Measurements from ENCODE around the gene GGN. TPM values are rescaled to one million over a fixed set of nuclear protein-coding genes. Genes with fewer than 3 reads are reported as not detected.

The GGN gene
- total RNA-seq, 1 donor = 0.36 TPM

DNA sequence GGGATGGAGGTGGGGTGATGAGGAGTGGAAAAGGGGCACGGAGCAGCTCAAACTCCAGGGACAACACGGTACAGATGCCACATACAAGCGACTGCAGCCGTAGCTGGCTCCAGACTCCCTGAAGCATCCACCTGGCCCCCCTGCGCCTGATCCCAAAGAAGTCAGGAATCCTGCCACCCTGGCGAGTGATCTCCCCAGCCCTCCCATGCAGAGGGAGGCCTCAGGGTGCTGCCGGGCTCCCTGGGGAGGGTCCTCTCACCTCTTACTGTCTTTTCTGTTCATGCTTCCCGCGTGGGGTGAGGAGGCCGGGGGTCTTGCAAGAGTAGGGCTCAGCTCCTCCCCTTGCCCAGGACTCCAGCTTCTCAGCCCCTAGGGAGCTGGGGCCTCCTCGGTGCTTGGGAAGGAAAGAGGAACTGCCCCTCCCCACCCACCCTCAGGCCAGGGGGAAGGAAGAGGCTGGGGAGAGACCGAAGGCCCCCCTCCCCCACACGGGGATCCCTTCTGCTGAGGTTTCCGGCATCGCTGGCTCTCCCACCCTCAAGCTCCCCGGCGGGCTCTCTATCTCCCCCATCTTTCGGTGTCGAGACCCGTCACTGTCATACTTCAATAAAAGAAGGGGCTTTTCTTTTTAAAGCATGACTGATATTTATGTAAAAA lies 38.1 kb upstream of the GGN start, which contains the start of gene RASGRP4:
RASGRP4 (minus strand) TSS at position 410 of the 657 bp plus-strand sequence; CDS start at position 282, 128 bp downstream.
- Histone ChIP-seq H3K27me3 (ENCODE audit: insufficient read depth, low read length) (peaks cover 10% of the 10 kb centered on the region), H3K4me1 (ENCODE audit: insufficient read depth, low read length) (no peaks in the 10 kb centered on the region), H3K27ac (ENCODE audit: low read depth, low read length) (no peak within 1 kb of the TSS), H3K79me2 (ENCODE audit: insufficient read depth, low read length) (no peaks in the 10 kb centered on the region), H2AFZ (ENCODE audit: low read length) (no peak within 1 kb of the TSS), H3K4me2 (ENCODE audit: insufficient read depth, low read length) (no peak within 1 kb of the TSS), H3K9me3 (ENCODE audit: low read depth, low read length) (no peaks in the 10 kb centered on the region), H4K20me1 (ENCODE audit: insufficient read depth, low read length) (no peaks in the 10 kb centered on the region), H3K36me3 (ENCODE audit: insufficient read depth, low read length) (no peaks in the 10 kb centered on the region), H3K4me3 (ENCODE audit: insufficient read depth, low read length) (no peak within 1 kb of the TSS)
- TF ChIP-seq, protein P1, sequence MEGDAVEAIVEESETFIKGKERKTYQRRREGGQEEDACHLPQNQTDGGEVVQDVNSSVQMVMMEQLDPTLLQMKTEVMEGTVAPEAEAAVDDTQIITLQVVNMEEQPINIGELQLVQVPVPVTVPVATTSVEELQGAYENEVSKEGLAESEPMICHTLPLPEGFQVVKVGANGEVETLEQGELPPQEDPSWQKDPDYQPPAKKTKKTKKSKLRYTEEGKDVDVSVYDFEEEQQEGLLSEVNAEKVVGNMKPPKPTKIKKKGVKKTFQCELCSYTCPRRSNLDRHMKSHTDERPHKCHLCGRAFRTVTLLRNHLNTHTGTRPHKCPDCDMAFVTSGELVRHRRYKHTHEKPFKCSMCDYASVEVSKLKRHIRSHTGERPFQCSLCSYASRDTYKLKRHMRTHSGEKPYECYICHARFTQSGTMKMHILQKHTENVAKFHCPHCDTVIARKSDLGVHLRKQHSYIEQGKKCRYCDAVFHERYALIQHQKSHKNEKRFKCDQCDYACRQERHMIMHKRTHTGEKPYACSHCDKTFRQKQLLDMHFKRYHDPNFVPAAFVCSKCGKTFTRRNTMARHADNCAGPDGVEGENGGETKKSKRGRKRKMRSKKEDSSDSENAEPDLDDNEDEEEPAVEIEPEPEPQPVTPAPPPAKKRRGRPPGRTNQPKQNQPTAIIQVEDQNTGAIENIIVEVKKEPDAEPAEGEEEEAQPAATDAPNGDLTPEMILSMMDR (IDR thresholded peaks at IDR 0.05; ENCODE audit: extremely low read depth, low read depth, low read length) = no peak
- DNase-seq (ENCODE audit: insufficient read length, low spot score, missing footprints) = peak; percentile 58

DNA sequence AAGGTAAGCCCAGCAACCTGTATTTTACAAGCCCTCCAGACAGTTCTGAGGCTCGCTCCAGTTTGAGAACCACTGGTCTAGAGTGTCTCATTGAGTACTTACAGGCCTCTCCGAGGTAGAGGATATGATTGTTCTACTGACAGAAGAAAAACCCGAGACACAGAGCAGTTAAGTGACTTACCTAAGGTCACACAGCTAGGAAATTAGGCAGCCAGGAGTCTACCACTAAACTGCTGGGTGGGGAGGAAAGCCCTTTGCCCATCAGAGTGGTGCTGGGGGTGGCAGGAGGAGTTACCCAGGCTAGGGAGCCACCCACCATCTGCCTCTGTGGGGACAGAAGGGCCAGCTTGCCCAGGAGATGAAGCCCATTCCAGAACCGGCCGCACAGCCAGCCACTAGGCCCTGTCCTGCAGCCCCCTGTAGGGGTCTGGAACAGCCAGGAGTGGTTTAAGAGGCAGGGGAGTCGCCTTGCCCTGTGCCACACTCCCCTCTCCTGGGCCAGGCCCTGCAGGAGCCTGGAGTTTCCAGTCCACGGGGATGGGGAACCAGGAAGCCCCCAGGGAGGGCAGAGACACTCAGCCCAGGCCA lies 37.5 kb upstream of the GGN start:
- Histone ChIP-seq H3K4me3 (ENCODE audit: insufficient read depth, low read length) (no peak overlapping the region), H3K79me2 (ENCODE audit: insufficient read depth, low read length) (no peaks in the 10 kb centered on the region), H3K4me1 (ENCODE audit: insufficient read depth, low read length) (no peaks in the 10 kb centered on the region), H3K36me3 (ENCODE audit: insufficient read depth, low read length) (no peaks in the 10 kb centered on the region), H3K27ac (ENCODE audit: low read depth, low read length) (no peak overlapping the region), H3K9me3 (ENCODE audit: low read depth, low read length) (no peaks in the 10 kb centered on the region), H2AFZ (ENCODE audit: low read length) (no peak overlapping the region), H3K27me3 (ENCODE audit: insufficient read depth, low read length) (peaks cover 10% of the 10 kb centered on the region), H4K20me1 (ENCODE audit: insufficient read depth, low read length) (no peaks in the 10 kb centered on the region), H3K4me2 (ENCODE audit: insufficient read depth, low read length) (no peak overlapping the region)
- DNase-seq (ENCODE audit: insufficient read length, low spot score, missing footprints) = no peak
- TF ChIP-seq, protein P1 (IDR thresholded peaks at IDR 0.05; ENCODE audit: extremely low read depth, low read depth, low read length) = no peak

DNA sequence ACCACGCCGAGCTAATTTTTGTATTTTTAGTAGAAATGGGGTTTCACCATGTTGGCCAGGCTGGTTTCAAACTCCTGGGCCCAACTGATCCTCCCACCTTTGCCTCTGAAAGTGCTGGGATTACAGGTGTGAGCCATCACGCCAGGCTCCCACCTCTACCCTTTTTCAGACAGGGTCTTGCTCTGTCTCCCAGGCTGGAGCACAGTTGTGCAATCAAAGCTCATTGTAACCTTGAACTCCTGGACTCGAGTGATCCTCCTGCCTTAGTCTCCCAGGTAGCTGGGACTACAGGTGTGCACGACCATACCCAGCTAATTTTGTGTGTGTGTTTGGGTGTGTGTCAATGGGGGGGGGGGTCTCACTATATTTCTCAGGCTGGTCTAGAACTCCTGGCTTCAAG lies 36.4 kb upstream of the GGN start:
- TF ChIP-seq, protein P1 (IDR thresholded peaks at IDR 0.05; ENCODE audit: extremely low read depth, low read depth, low read length) = no peak
- Histone ChIP-seq H2AFZ (ENCODE audit: low read length) (no peak overlapping the region), H3K4me3 (ENCODE audit: insufficient read depth, low read length) (no peak overlapping the region), H3K9me3 (ENCODE audit: low read depth, low read length) (no peaks in the 10 kb centered on the region), H3K27me3 (ENCODE audit: insufficient read depth, low read length) (peaks cover 6% of the 10 kb centered on the region), H3K27ac (ENCODE audit: low read depth, low read length) (no peak overlapping the region), H3K36me3 (ENCODE audit: insufficient read depth, low read length) (no peaks in the 10 kb centered on the region), H3K4me2 (ENCODE audit: insufficient read depth, low read length) (no peak overlapping the region), H4K20me1 (ENCODE audit: insufficient read depth, low read length) (no peaks in the 10 kb centered on the region), H3K79me2 (ENCODE audit: insufficient read depth, low read length) (no peaks in the 10 kb centered on the region), H3K4me1 (ENCODE audit: insufficient read depth, low read length) (no peaks in the 10 kb centered on the region)
- no peak for DNase-seq (ENCODE audit: insufficient read length, low spot score, missing footprints)

- DNase-seq (ENCODE audit: insufficient read length, low spot score, missing footprints) = no peak
- Histone ChIP-seq H3K27ac (ENCODE audit: low read depth, low read length) (no peak overlapping the region), H3K4me2 (ENCODE audit: insufficient read depth, low read length) (no peak overlapping the region), H3K4me3 (ENCODE audit: insufficient read depth, low read length) (no peak overlapping the region), H4K20me1 (ENCODE audit: insufficient read depth, low read length) (no peaks in the 10 kb centered on the region), H3K36me3 (ENCODE audit: insufficient read depth, low read length) (no peaks in the 10 kb centered on the region), H3K4me1 (ENCODE audit: insufficient read depth, low read length) (no peaks in the 10 kb centered on the region), H3K9me3 (ENCODE audit: low read depth, low read length) (no peaks in the 10 kb centered on the region), H3K79me2 (ENCODE audit: insufficient read depth, low read length) (no peaks in the 10 kb centered on the region), H2AFZ (ENCODE audit: low read length) (no peak overlapping the region), H3K27me3 (ENCODE audit: insufficient read depth, low read length) (peaks cover 17% of the 10 kb centered on the region)
- TF ChIP-seq, protein P1 (IDR thresholded peaks at IDR 0.05; ENCODE audit: extremely low read depth, low read depth, low read length) = no peak
Observed at GRCh38 chr19:38422438-38422837, 34.6 kb upstream of the GGN start.
